Measurements from ENCODE around the gene CYTH1. TPM values are rescaled to one million over a fixed set of nuclear protein-coding genes. Genes with fewer than 3 reads are reported as not detected.

CYTH1 gene
- total RNA-seq, 4 donors from 2014 or later, result 50.0 to 139 (median 83.7) TPM

- no peak for TF ChIP-seq CTCF (IDR thresholded peaks at IDR 0.05)
- DNase-seq (ENCODE audit: low spot score) (no peak), ATAC-seq (ENCODE audit: low FRiP score) (peak; percentile 31)
Measured at GRCh38 chr17:78628547-78629435, 153.3 kb downstream of the CYTH1 start.

GRCh38 chr17:78624324-78625151 is 157.5 kb downstream of the CYTH1 start:
- no peak for TF ChIP-seq CTCF (IDR thresholded peaks at IDR 0.05)
- DNase-seq (ENCODE audit: low spot score) (no peak), ATAC-seq (ENCODE audit: low FRiP score) (no peak)

Small RNA genes within 50 kb of the gene (small RNA-seq; reads per million reads assigned to genes)
- gene RNU6-638P, result not detected

Other genes starting within 250 kb of the CYTH1 start
- gene DNAH17, start 204.9 kb downstream of the CYTH1 start, total RNA-seq, result 1 to 10 TPM in 1 of 4 donors, under 1 TPM in 3; 0.24 to 1.4 (median 0.34) TPM
- gene USP36, start 58.5 kb upstream of the CYTH1 start, total RNA-seq, result 100 to 1,000 TPM in 2 of 4 donors, 10 to 100 TPM in 2; 32.5 to 162 (median 86.7) TPM
- gene CEP295NL, start 120.9 kb upstream of the CYTH1 start, total RNA-seq, result 10 to 100 TPM in 1 of 4 donors, 1 to 10 TPM in 3; 2.7 to 11.8 (median 5.5) TPM
- gene TIMP2, start 143.1 kb upstream of the CYTH1 start, total RNA-seq, result 100 to 1,000 TPM; 139 to 161 (median 150) TPM
- gene LGALS3BP, start 197.7 kb upstream of the CYTH1 start, total RNA-seq, result 100 to 1,000 TPM; 325 to 516 (median 441) TPM
- gene CANT1, start 227.5 kb upstream of the CYTH1 start, total RNA-seq, result 10 to 100 TPM; 24.0 to 34.8 (median 30.3) TPM
- gene C1QTNF1, start 241.9 kb upstream of the CYTH1 start, total RNA-seq, result 100 to 1,000 TPM; 110 to 438 (median 388) TPM

All from omental fat pad (tissue), 4 donors.